Measurements from ENCODE around the gene ZCCHC14. TPM values are rescaled to one million over a fixed set of nuclear protein-coding genes. Genes with fewer than 3 reads are reported as not detected.

ZCCHC14 gene
- polyA plus RNA-seq, 6 donors from 2014 or later: 0.03 to 0.31 (median 0.20) TPM; not detected in 1

DNA sequence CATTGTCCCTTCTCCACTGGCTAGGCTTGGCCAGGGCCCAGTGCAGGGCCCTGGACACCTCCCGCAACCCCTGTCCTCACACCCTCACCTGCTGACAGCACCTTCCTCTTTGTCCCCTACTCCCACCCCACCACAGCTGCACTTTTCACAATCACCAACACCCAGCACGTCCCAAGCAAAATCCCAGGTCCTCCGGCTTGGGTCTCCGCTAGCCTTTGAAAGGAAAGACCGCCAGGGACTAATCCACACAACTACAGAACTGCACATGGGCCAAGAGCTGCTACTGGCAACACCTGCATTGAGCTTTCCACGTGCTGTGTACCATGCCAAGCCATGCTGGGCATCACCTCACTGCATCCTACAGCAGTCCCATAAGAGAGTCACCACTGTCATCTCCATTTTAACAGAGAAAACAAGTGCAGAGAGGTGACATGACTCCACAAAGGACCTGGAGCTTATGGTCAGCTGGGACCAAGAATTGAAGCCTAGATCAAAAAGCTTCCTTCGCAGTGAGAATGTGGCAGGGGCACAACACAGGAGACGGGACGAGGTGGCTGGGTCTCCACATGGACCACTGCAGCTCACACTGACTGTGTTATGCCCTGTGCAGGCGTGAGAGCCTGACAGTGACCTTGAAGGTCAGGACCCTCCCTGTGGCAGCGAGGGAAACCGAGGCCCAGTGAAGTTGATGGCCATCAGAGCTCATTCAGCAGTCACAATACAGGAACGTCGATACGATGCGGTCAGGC lies 131.8 kb downstream of the ZCCHC14 start:
- no peak for ATAC-seq (ENCODE audit: low read depth in 2 of 2)
- H3K27ac Mint-ChIP-seq: no peak overlapping the region
- H3K4me3 Mint-ChIP-seq: no peak overlapping the region
- peaks cover 8 to 11% (median 9%) of the 10 kb centered on the region in 3 donors for H3K4me1 Mint-ChIP-seq
- H3K36me3 Mint-ChIP-seq: peaks cover 8 to 30% of the 10 kb centered on the region in 2 donors
- no peak for DNase-seq
- no peaks in the 10 kb centered on the region for H3K9me3 Mint-ChIP-seq
- no peaks in the 10 kb centered on the region for H3K27me3 Mint-ChIP-seq

DNA sequence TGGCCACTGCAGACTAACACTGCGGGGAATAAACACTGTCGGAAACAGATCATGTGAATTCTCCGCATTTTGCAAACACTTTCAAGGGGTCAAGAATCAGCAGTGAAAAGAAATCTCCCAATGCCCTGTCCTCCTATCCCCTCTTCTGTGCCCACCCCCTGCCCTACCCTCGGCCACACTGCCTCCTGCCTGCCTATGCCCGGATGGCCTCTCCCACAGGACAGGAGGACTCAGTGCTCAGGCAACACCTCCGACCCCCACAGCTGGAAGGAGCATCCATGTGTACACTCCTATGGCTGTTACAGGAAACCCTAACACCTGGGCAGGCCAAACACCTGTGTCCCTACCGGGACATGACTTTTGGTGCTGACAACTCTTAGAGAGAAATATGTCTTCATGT lies 133.7 kb downstream of the ZCCHC14 start:
- DNase-seq (no peak), ATAC-seq (ENCODE audit: low read depth in 2 of 2) (no peak)
- Mint-ChIP-seq H3K27me3 (no peaks in the 10 kb centered on the region), H3K4me1 (peaks cover 0 to 4% (median 4%) of the 10 kb centered on the region in 3 donors), H3K9me3 (no peaks in the 10 kb centered on the region), H3K27ac (no peak overlapping the region), H3K4me3 (peak overlapping the region in 1 of 8 donors; percentile 47), H3K36me3 (peaks cover 8 to 20% of the 10 kb centered on the region in 2 donors)

GRCh38 chr16:87358696-87359095 lies 134.1 kb downstream of the ZCCHC14 start:
- DNase-seq (no peak), ATAC-seq (ENCODE audit: low read depth in 2 of 2) (no peak)
- Mint-ChIP-seq H3K4me1 (peaks cover 0 to 4% (median 0%) of the 10 kb centered on the region in 3 donors), H3K9me3 (no peaks in the 10 kb centered on the region), H3K27ac (no peak overlapping the region), H3K4me3 (no peak overlapping the region), H3K36me3 (peaks cover 8 to 20% of the 10 kb centered on the region in 2 donors), H3K27me3 (no peaks in the 10 kb centered on the region)

GRCh38 chr16:87358250-87358649 lies 134.6 kb downstream of the ZCCHC14 start:
- no peak overlapping the region for H3K4me3 Mint-ChIP-seq
- ATAC-seq (ENCODE audit: low read depth in 2 of 2) (no peak), DNase-seq (no peak)
- no peak overlapping the region for H3K27ac Mint-ChIP-seq
- H3K4me1 Mint-ChIP-seq: no peaks in the 10 kb centered on the region
- no peaks in the 10 kb centered on the region for H3K9me3 Mint-ChIP-seq
- H3K36me3 Mint-ChIP-seq: peaks cover 8 to 16% of the 10 kb centered on the region in 2 donors
- no peaks in the 10 kb centered on the region for H3K27me3 Mint-ChIP-seq

- H3K27ac Mint-ChIP-seq: no peak overlapping the region
- H3K27me3 Mint-ChIP-seq: no peaks in the 10 kb centered on the region
- ATAC-seq (ENCODE audit: low read depth in 2 of 2) (no peak), DNase-seq (no peak)
- H3K36me3 Mint-ChIP-seq: peaks cover 8 to 16% of the 10 kb centered on the region in 2 donors
- H3K9me3 Mint-ChIP-seq: no peaks in the 10 kb centered on the region
- no peaks in the 10 kb centered on the region for H3K4me1 Mint-ChIP-seq
- H3K4me3 Mint-ChIP-seq: no peak overlapping the region
Observed at GRCh38 chr16:87356491-87356853, 136.4 kb downstream of the ZCCHC14 start.

Other genes starting within 250 kb of the ZCCHC14 start
- 1 to 10 TPM; 1.4 to 3.6 (median 2.2) TPM for gene C16orf95, start 175.6 kb downstream of the ZCCHC14 start, polyA plus RNA-seq (ENCODE audit: low read depth in 6 of 6)
- 10 to 100 TPM in 5 of 6 donors, 1 to 10 TPM in 1; 7.5 to 23.9 (median 15.1) TPM for gene FBXO31, start 109.2 kb downstream of the ZCCHC14 start, polyA plus RNA-seq (ENCODE audit: low read depth in 6 of 6)
- 100 to 1,000 TPM; 142 to 196 (median 164) TPM for gene MAP1LC3B, start 100.7 kb downstream of the ZCCHC14 start, polyA plus RNA-seq (ENCODE audit: low read depth in 6 of 6)
- gene JPH3, start 109.5 kb upstream of the ZCCHC14 start, polyA plus RNA-seq (ENCODE audit: low read depth in 6 of 6): not detected